Activated CD4-positive, alpha-beta T cell treated with anti-CD3 and anti-CD28 coated beads, Interleukin-2, Interleukin-4, amounts not matched to agents 100 ng/mL and 50 ng/mL, durations not matched to agents 16 hours and 8 hours (primary cell): Measurements from ENCODE around the gene SDF2.
"Not testable (repeated sequence)": the region's sequence is repeated elsewhere in the genome, so short reads cannot be mapped to it uniquely, and the experiment has no call there.

Experiments used
- DNase-seq: peaks from one replicate; pipeline ENCODE4 v3.0.0-alpha.2; 2020; ENCODE audit warnings: low spot score

Gene SDF2

DNA sequence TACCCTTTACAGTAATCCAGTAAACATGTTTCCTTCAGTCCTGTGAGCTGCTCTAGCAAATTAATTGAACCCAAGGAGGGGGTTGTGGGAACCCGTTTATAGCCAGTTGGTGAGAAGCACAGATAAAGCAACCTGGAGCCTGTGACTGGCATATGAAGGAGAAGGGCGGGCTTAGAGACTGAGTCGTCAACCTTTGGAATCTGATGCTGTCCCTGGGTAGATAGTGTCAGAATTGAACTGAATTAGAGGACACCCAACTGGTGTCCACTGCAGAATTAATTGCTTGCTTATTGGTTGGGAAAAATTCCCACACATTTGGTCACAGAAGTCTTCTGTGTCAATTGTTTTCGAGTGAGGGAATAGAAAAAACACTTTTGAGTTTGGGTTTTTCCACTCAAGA, 34.9 kb downstream of the SDF2 start:
- DNase-seq: no peak

DNA sequence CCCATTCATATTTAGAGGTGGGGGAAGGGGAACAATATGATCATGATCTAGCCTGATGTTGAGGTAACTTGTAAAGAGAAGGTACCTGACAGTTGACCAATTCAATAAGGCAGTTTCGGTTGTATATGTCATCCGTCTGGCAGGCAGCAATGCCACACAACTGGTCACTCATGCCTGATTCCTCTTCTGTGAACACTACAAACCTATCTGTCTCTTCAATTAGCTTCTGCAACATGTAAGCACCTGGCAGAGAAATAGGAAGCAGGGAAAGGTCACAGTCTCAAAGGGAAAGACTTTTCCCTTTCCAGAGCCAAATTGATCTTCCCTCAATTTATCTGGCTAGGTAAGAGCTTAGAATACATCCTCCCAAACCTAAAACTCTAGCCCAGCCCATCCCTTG, 37.6 kb downstream of the SDF2 start:
- DNase-seq: no peak

DNA sequence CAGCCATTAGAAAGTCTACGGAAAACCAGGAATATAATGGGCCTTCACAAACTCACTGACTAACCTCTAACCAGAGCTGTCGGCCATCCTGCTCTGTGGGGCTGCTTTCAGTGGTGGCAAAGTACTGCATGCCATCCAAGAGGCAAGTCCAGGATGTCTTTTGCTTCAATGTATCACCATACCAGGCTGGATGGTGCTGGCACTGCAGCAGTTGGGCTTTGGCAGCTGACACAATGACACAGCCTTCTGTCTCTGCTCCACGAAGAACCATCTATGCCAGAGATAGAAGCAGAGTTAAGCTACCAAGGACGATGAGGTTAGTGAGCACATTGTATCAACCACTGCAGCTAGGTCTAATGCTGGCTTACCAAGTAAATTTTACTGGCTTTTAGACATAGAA, 38.0 kb downstream of the SDF2 start:
- DNase-seq: no peak

DNA sequence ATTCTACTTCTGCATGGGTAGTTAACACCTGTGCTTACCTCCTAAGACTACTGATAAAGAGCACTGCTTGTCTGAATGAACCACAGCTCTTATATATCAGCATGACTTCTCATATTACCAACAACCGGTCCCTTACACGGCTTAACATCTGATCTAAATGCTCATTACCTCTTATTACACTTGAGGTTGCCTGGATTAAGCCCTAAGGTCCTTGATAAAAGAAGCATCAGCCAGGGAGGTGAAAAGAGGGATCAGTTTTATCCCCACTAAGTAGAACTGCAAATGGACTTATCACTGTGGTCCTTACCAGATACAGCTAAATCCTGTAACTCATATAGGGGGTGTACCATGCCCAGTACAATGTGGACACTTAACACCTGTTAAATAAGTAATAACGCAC, 39.5 kb downstream of the SDF2 start:
- DNase-seq: no peak

DNA sequence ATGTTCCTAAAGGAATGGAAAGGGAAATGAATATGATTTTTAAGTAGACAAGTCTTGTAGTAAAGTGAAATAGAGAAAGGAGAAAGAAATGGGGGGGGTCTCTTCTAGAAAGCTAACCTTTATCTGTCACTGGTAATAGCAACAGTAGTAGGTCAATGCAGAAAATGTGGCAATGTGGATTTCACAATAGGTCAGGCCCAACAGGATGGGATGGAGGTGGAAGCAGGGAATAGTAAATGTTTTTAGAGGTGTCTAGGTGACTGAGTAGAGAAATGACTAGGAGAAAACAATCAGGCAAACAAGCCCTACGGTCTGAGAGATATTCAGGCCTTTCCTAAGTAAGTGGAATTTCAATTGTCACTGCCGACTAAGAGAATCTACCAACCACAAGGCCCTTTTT, 41.7 kb downstream of the SDF2 start:
- no peak for DNase-seq

DNA sequence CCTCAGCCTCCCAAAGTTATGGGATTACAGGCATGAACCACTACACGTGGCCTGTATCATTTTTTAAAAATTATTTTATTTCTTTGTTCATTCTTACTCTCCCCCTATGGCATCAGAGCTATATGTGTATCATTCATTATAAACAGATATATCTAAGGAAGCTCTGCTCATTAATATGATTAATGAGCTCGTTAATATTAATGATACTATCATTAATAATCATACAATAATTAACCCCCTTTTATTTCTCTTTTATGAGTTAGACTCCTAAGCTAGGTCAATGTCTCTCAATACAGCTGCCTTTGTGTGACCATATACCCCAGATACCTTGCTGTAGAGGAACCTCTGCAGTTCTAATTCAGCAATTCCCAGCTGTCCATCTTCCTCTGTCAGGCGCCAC, 43.2 kb downstream of the SDF2 start:
- no peak for DNase-seq

DNA sequence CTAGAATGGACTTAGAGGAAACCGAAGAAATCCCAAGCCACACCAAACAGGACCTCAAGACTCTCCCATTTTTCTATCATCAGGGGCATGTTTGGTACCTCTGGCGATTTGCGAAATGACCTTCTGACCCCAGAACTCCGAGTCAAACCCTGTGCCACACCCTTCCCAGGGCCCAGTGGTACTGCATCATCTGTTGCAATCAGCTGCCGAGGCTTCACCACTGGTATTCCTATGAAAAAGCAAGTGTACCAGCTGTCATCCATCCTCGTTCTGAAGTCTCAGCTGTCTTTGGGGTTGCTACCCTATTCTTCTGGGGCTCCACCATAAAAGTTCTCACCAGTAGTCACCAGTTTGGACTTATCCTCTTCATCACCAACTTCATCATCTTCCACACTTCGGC, 45.4 kb downstream of the SDF2 start:
- DNase-seq: no peak

DNA sequence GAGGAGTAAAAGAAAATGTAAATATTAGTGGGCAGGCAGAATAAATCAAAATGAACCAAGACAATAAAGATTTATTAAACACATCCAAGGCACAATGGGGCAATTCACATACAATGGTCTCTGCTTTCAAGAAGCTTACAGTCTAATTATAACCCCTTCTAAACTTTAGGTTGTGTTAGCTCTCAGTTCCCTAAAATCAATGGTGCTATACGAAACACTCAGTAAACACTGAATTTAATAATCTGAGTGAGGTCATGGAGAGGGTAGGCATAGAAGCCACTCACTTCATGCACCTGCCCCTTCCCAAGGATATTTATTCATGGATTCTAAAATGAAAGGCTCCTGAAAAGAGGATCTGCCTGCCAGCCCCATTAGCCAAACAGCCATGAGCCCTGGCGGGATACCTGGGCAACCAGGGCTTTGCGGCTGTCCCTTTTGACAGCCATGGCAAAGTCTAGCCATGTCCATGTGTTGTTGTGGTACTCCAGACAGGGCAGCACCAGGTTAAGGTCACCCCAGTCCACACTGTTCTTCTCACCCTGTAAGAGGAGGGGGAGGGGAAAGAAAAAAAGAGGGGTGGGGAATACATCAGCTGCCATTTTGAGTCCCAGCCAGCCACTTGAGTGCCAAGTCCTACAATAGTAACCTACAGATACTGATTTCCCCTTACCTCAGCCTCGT, 46.3 kb downstream of the SDF2 start:
- no peak for DNase-seq

DNA sequence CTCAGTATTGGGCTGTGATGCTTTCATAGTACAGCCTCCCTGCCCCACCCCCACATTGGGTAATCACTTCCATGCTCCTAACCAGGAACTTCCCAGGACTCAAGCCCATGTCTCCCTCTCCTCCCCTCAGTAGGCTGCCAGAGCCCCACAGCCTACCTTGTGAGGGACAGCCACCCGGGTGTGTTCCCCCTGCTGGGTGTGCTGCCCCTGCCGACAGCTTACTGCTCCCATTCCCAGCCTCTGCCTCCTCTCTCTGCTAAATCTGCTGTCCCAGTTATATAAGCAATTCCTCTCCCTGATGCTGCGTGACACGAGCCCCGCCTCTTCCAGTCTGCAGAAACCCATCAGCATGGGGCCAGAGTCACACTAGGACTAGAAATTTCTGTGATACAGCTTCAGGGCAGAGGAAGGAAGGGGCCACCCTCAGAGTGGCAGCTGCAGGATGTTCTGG, 47.8 kb downstream of the SDF2 start, which contains the start of gene RSKR:
Gene RSKR, minus strand, starts transcription at position 255 of the 451 bp plus-strand sequence. Its CDS starts 24 bp downstream, at position 231.
- DNase-seq: no peak

DNA sequence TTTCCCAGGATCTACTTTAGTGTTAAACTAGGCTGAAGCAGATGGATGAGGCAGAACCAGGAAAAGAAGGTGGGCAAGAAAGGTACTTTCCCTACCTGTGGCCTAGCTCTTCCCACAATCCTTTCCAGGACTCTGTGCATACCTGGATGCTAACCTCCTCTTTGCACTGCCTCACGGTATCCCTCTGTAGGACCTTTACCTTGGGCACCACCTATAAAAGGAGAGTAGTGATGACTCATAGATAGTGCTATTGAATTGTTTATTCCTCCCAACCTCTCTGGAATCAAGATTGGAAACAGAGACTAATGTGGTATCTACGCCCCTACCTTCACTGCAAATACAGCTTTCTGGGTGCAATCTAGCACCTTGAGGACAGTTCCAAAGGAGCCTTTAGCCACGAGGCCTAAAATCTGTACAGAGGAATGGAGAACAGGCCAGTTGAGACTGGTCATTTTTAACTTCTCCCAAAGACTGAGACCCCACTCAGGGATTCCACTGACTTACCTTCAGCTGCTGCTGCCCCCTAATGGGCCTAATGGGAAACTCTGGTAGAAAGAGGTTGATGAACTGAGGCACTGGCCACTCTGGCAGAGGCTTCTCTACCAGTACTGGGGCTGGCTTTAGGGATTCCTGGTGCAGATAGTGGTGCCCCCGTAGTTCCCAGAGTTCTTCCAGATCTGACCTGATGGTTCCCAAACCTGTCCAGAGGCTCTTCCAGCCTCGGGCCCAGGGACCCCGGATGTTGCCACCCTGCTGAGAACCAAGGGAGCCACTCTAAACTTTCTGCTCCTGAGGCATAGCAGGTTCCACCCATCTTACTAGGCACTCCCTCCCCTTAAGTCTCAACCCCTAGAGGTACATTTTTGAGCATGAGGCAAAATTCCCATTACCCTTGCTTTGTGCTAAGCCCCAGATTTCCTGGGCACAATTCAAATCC, 48.5 kb downstream of the SDF2 start:
- DNase-seq: peak; percentile 26

DNA sequence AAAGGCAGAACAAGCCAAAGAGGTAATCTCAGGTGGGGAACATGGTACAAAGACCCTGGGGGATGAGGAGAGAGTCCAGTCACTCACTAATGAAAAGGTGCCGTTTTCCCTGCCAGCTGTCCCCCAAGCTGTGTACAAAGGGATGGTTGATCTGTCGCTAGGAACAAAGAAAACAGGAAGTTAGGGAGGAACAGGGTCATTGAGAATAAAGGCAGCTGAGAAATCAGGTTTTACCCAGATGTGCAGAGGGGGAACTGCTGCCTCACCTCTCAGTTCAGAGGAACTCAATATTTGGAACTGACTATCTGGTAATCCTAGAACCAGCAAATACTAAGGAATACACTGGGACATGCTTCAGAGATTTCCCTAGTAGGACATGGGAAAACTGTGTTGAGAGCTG, 49.2 kb downstream of the SDF2 start:
- DNase-seq: no peak

DNA sequence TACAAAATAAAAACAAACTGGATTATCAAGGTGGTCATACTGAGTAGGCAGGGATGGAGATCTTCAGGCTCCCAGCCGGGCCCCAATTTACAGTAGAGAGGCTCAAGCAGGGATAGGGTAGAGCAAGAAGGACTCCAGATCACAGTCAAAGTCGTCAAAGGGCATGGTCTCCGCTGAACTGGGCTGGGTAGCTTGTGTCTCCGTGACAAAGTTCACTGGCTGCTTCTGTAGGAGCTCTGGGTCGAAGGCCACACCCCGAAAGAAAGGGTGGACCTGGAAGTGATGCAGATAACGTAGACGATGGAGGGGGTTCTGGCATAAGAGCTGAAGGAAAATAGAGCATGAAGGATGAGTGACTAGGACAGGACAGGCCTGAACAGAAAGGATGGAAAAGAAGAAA, 51.3 kb downstream of the SDF2 start:
- DNase-seq: no peak

DNA sequence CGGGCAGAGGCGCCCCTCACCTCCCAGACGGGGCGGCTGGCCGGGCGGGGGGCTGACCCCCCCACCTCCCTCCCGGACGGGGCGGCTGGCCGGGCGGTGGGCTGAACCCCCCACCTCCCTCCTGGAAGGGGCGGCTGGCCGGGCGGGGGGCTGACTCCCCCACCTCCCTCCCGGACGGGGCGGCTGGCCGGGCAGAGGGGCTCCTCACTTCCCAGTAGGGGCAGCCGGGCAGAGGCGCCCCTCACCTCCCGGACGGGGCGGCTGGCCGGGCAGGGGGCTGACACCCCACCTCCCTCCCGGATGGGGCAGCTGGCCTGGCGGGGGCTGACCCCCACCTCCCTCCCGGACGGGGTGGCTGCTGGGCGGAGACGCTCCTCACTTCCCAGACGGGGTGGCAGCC, 57.7 kb downstream of the SDF2 start:
- DNase-seq: not testable (repeated sequence)

DNA sequence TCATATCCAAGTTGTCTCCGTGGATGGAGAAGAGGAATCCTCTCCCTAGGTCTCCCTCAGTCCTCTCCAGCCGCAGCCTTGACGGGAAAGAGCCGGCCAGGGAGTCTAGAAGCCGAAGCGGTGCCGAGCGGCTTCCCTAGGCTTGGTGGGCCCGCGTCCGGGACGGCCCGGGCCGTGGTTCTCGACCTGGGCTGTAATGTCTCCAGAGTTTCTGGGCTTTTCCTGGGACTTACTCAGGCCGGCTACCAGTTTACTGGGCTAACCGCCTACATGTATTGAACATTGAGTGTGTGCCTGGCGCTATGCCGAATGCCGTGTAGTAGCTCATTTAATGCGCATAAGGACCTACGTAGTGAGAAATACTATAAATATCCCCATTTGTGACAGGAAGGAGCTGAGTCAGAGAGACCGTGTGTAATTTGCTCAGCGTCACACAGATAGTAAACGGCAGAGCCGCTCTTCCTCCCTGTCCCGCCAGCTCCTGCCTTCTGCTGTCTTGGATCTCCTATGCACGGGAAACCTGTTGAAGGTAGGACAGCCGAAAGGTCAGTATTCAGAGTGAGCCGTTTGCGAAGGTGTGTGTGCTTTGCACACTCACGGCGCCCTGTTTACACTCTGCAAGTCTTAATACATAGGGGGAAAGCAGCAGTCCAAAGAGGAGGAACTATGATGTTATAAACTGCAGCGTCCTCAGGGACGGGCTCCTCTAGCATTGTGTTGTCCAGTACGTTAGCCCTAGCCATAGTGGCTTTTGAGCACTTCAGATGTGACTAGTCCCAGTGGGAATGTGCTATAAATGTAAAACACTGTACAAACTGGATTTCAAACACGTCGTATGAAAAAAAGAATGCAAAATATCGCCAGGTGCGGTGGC, 62.2 kb downstream of the SDF2 start:
- DNase-seq: peak; percentile 72

DNA sequence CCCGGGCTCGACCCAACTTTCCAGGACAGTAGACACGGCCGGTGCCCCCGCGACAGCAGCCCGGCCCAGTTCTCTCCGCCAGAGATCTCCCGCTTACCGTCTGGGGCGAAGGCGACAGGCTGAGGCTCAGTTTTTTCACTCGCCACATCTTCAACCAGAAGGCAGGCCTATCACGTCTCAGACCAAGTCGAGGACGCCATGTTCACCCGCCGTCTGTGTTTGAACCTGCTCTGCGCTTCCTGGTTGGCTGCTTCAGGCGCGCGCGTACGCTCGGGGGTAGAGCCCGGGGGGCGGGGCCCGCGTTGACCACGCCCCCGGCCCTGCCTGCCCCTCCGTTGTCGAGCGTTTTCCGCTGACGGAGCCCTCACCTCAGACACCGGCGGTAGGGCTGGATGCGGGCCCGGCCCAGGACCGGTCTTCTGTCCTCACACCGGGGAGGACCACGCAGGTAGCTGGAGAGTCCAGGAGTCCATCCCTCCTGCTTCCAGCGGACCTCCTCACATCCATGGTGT, 62.9 kb downstream of the SDF2 start, which contains the start of gene SPAG5:
Gene SPAG5, minus strand, starts transcription at position 227 of the 512 bp plus-strand sequence. Its CDS starts 79 bp downstream, at position 148.
- peak; percentile 96 for DNase-seq

DNA sequence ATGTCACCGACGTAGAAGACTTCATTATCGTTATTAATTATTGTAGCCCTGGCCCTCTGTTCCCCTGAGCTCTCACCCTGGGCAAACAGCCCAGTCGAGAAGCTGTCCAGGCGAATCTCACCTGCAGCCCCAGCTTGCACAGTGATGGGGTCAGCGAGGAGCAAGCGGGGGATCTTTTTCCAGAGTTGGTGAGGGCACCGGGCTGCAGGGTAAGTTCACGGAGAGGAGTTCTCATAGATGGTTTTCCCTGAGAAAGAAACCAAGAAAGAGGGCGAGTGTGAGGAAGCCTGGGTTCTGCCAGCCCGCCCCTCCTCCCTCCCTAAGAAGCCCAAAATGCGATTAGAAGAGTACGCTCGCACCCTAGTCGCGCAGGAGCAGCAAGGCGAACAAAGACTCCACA, 63.3 kb downstream of the SDF2 start:
- DNase-seq: no peak
